ENCODE measurements around the gene GLYATL1. TPM values are rescaled to one million over a fixed set of nuclear protein-coding genes. Genes with fewer than 3 reads are reported as not detected.
A peak's percentile ranks its signal among the peaks of the same experiment; 100 is the strongest.

The GLYATL1 gene
- total and polyA plus RNA-seq, 2 experiments from 2014 or later, result 0.54 TPM; not detected in 1

DNA sequence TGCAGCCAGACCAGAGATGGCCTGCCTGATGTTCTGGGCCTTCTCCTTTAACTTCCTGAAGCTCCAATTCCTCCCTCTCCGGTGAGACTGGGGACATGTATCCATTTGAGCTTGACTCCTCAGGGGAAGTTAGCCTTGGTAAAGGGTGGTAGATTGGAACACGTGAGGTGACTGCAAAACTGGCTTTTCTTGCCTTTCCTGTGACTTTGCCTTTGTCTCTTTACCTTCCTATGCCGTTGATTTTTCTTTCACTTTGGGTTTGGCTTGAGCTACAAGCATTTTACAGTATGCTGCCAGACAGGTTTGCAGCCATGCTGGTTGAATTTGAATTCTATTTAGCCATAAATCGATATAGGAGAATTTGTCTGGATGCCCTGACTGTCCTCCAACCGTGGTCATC is 16.8 kb upstream of the GLYATL1 start:
- no peak overlapping the region for H3K4me2 ChIP-seq (ENCODE audit: unreplicated experiment)
- H3K9me2 ChIP-seq (ENCODE audit: insufficient read depth), result no peaks in the 10 kb centered on the region
- H3K27ac ChIP-seq, result no peak overlapping the region
- H3K79me2 ChIP-seq (ENCODE audit: insufficient read depth), result no peaks in the 10 kb centered on the region
- no peaks in the 10 kb centered on the region for H3K9me3 ChIP-seq (ENCODE audit: low read depth)
- peaks cover 8% of the 10 kb centered on the region; the same call in 1 of the 2 replicates for H3F3A ChIP-seq (ENCODE audit: insufficient read depth)
- H3K27me3 ChIP-seq (replicated peaks; ENCODE audit: insufficient read depth), result no peaks in the 10 kb centered on the region
- H3K36me3 ChIP-seq (ENCODE audit: low read depth), result no peaks in the 10 kb centered on the region
- DNase-seq, result no peak
- 8 to 12% methylated on average over 5 of the region's 5 CpGs for WGBS, 2 experiments (ENCODE audit: low coverage in 1 of 2, low lambda C conversion rate in 2 of 2, missing lambda C conversion rate in 2 of 2)
- H3K4me3 ChIP-seq, result no peak overlapping the region
- peaks cover 21% of the 10 kb centered on the region for H3K4me1 ChIP-seq (ENCODE audit: insufficient read depth)
- in situ Hi-C loops (cut with MboI), result no loop called here
- H2AFZ ChIP-seq, result no peak overlapping the region
- no peak for TF ChIP-seq EZH2 (IDR thresholded peaks at IDR 0.05; ENCODE audit: insufficient read depth, poor library complexity, severe bottlenecking)
- no peak for TF ChIP-seq EZH2phosphoT487 (IDR thresholded peaks at IDR 0.05; ENCODE audit: insufficient read depth, low read depth)
- H3K9ac ChIP-seq, result no peak overlapping the region
- no peaks in the 10 kb centered on the region for H4K20me1 ChIP-seq (ENCODE audit: insufficient read depth)

DNA sequence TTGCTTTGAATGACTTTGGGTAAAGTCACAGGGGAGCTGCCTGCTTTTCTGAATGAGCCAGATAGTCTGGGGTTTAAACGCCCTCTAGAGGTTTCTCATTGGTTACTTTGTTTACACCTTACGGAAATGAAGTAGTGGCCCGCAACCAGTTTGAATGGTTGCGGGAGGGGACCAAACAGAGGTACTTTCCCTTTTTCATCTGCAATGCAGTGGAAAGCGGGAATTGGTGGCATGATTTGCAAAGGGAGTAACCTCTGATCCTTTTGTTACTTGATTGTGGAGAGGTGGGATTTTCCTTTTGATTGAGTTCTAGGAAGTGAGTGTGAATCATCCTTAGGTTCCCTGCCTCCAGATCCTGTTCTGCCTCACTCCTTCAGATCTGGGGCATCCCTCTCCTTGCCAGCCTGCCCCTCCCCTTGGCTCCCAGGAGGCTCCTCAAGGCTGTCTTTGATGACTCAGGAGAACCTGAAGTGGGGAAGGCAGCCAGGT is 15.9 kb upstream of the GLYATL1 start:
- H3K27ac ChIP-seq, result no peak overlapping the region
- no peaks in the 10 kb centered on the region for H3K9me2 ChIP-seq (ENCODE audit: insufficient read depth)
- H3K27me3 ChIP-seq (replicated peaks; ENCODE audit: insufficient read depth), result no peaks in the 10 kb centered on the region
- H3K9me3 ChIP-seq (ENCODE audit: low read depth), result no peaks in the 10 kb centered on the region
- no peaks in the 10 kb centered on the region for H4K20me1 ChIP-seq (ENCODE audit: insufficient read depth)
- DNase-seq, result peak; percentile 52
- TF ChIP-seq EZH2 (IDR thresholded peaks at IDR 0.05; ENCODE audit: insufficient read depth, poor library complexity, severe bottlenecking) (no peak), EZH2phosphoT487 (IDR thresholded peaks at IDR 0.05; ENCODE audit: insufficient read depth, low read depth) (no peak)
- peaks cover 9% of the 10 kb centered on the region; the same call in 1 of the 2 replicates for H3F3A ChIP-seq (ENCODE audit: insufficient read depth)
- 0 to 1% methylated on average over 5 of the region's 5 CpGs for WGBS, 2 experiments (ENCODE audit: low coverage in 1 of 2, low lambda C conversion rate in 2 of 2, missing lambda C conversion rate in 2 of 2)
- H3K4me2 ChIP-seq (ENCODE audit: unreplicated experiment), result peak overlapping the region; percentile 72
- H3K36me3 ChIP-seq (ENCODE audit: low read depth), result no peaks in the 10 kb centered on the region
- H3K9ac ChIP-seq, result no peak overlapping the region
- peak overlapping the region; percentile 61; the same call in 1 of the 2 replicates for H2AFZ ChIP-seq
- H3K4me3 ChIP-seq, result peak overlapping the region; percentile 52
- peaks cover 30% of the 10 kb centered on the region for H3K4me1 ChIP-seq (ENCODE audit: insufficient read depth)
- in situ Hi-C loops (cut with MboI), result no loop called here
- H3K79me2 ChIP-seq (ENCODE audit: insufficient read depth), result no peaks in the 10 kb centered on the region

DNA sequence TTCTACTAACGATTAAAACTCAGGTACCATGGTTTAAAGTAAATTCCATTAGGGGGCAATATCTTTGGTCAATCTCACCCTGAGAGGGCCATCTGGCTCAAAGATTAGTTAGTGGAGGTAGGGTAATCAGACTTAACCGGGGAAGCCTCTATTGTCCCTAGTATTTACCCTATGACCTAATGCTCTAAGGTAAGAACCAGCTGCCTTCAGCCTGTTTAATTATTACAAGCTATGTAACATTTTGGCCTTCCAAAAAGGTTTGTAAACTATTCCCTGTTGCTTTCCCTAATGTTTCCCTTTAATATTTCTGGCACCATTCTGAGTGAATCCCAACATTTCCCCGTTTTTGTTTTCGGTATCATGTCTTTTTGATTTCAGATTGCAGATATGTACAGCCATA is 15.1 kb upstream of the GLYATL1 start:
- 41 to 44% methylated on average over 4 of the region's 4 CpGs for WGBS, 2 experiments (ENCODE audit: low coverage in 1 of 2, low lambda C conversion rate in 2 of 2, missing lambda C conversion rate in 2 of 2)

DNA sequence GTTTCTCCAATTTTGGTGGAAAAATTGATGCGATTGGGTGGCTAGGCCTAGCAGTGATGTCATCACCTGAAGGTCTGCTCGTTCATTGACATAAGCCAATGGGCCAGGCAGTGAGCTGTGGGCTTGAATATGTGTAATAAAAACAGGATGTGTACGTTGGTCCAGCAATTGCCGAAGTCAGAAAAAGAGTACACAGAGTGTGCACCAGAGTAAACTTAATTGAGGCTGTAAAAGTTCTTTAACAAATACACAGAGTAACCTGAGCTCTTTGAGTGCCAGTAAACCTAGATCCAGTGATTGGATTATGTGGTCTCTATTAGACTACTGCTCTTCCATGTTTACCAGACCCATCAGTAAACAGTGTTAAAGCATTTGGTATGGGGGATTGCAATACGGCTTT is 13.0 kb upstream of the GLYATL1 start:
- no peaks in the 10 kb centered on the region for H3K79me2 ChIP-seq (ENCODE audit: insufficient read depth)
- H3K27ac ChIP-seq, result no peak overlapping the region
- H3K9ac ChIP-seq, result no peak overlapping the region
- H4K20me1 ChIP-seq (ENCODE audit: insufficient read depth), result no peaks in the 10 kb centered on the region
- no peaks in the 10 kb centered on the region for H3K36me3 ChIP-seq (ENCODE audit: low read depth)
- H3K27me3 ChIP-seq (replicated peaks; ENCODE audit: insufficient read depth), result no peaks in the 10 kb centered on the region
- no peaks in the 10 kb centered on the region for H3K9me2 ChIP-seq (ENCODE audit: insufficient read depth)
- peaks cover 23% of the 10 kb centered on the region for H3K4me1 ChIP-seq (ENCODE audit: insufficient read depth)
- TF ChIP-seq EZH2phosphoT487 (IDR thresholded peaks at IDR 0.05; ENCODE audit: insufficient read depth, low read depth), result no peak
- TF ChIP-seq EZH2 (IDR thresholded peaks at IDR 0.05; ENCODE audit: insufficient read depth, poor library complexity, severe bottlenecking), result no peak
- H3K4me2 ChIP-seq (ENCODE audit: unreplicated experiment), result no peak overlapping the region
- H3F3A ChIP-seq (ENCODE audit: insufficient read depth), result peaks cover 9% of the 10 kb centered on the region; the same call in 1 of the 2 replicates
- 30% methylated on average over 5 of the region's 5 CpGs for WGBS, 2 experiments (ENCODE audit: low coverage in 1 of 2, low lambda C conversion rate in 2 of 2, missing lambda C conversion rate in 2 of 2)
- H3K4me3 ChIP-seq, result no peak overlapping the region
- no peaks in the 10 kb centered on the region for H3K9me3 ChIP-seq (ENCODE audit: low read depth)
- peak; percentile 4 for DNase-seq
- H2AFZ ChIP-seq, result no peak overlapping the region
- in situ Hi-C loops (cut with MboI), result no loop called here

More for the DNA sequence above, 15.1 kb upstream of the GLYATL1 start:
- H3K4me3 ChIP-seq, result no peak overlapping the region
- H3K9me2 ChIP-seq (ENCODE audit: insufficient read depth), result no peaks in the 10 kb centered on the region
- TF ChIP-seq EZH2 (IDR thresholded peaks at IDR 0.05; ENCODE audit: insufficient read depth, poor library complexity, severe bottlenecking), result no peak
- TF ChIP-seq EZH2phosphoT487 (IDR thresholded peaks at IDR 0.05; ENCODE audit: insufficient read depth, low read depth), result no peak
- no peaks in the 10 kb centered on the region for H3K36me3 ChIP-seq (ENCODE audit: low read depth)
- H3K27me3 ChIP-seq (replicated peaks; ENCODE audit: insufficient read depth), result no peaks in the 10 kb centered on the region
- no peak overlapping the region for H3K4me2 ChIP-seq (ENCODE audit: unreplicated experiment)
- no peak for DNase-seq
- H3K79me2 ChIP-seq (ENCODE audit: insufficient read depth), result no peaks in the 10 kb centered on the region
- no peak overlapping the region for H3K27ac ChIP-seq
- H4K20me1 ChIP-seq (ENCODE audit: insufficient read depth), result no peaks in the 10 kb centered on the region
- no peak overlapping the region for H2AFZ ChIP-seq
- H3K9ac ChIP-seq, result no peak overlapping the region
- H3K9me3 ChIP-seq (ENCODE audit: low read depth), result no peaks in the 10 kb centered on the region
- in situ Hi-C loops (cut with MboI), result no loop called here
- peaks cover 29% of the 10 kb centered on the region for H3K4me1 ChIP-seq (ENCODE audit: insufficient read depth)
- peaks cover 9% of the 10 kb centered on the region; the same call in 1 of the 2 replicates for H3F3A ChIP-seq (ENCODE audit: insufficient read depth)
